A549 (cell line): ENCODE data around the gene AFAP1. TPM values are rescaled to one million over a fixed set of nuclear protein-coding genes. Genes with fewer than 3 reads are reported as not detected.

ENCODE experiments used
- ATAC-seq, 2 experiments: fragments of 200-7000 bp in 1 of 2; fragments of >200 bp in 1 of 2; cut with Nextera tagmentation in 1 of 2; cut with Tn5 transposase in 1 of 2; 3 replicates each; pipeline versions ENCODE4 v1.8.0 to v1.9.1; 2018 to 2020; ENCODE audit warnings: mild to moderate bottlenecking in 1 of 2, moderate library complexity in 1 of 2
- CTCF ChIA-PET: fragments of 300-600 bp; sonication (Branson Sonifier 250); formaldehyde crosslinking; extraction: SDS; loops from one replicate; lab custom pipeline; 2021; ENCODE audit warnings: antibody characterized with exemption, inconsistent platforms; lab: Yijun Ruan, JAX
- POLR2A ChIA-PET: fragments of 350-600 bp; formaldehyde crosslinking; extraction: SDS; loops from one replicate; lab custom pipeline; 2021; ENCODE audit warnings: antibody characterized with exemption, inconsistent platforms; lab: Yijun Ruan, JAX
- DNase-seq, 2 experiments: peaks; one replicate each; pipeline versions ENCODE4 v3.0.0 to v3.0.0-alpha.2; 2011 to 2016; ENCODE audit warnings: low read depth in 1 of 2, low spot score in 1 of 2
- FAIRE-seq: peaks from 2 replicates; lab custom pipeline; 2011; peaks lifted over from hg19 to GRCh38; lab: Jason Lieb, UNC
- H3K27ac ChIP-seq, 2 experiments: fragments of >200 bp; sonication (Bioruptor Twin); formaldehyde crosslinking; 3 replicates each; pipeline ENCODE4 v1.5.1; 2016 to 2017
- H3K4me1 ChIP-seq: fragments of >200 bp; sonication (Bioruptor Twin); formaldehyde crosslinking; 3 replicates; pipeline ENCODE4 v1.6.1; 2016
- H3K4me2 ChIP-seq: fragments of >200 bp; sonication (Bioruptor Twin); formaldehyde crosslinking; 3 replicates; pipeline ENCODE4 v1.6.1; 2016
- H3K4me3 ChIP-seq: fragments of >200 bp; sonication (Bioruptor Twin); formaldehyde crosslinking; 3 replicates; pipeline ENCODE4 v1.5.1; 2016
- H3K9me3 ChIP-seq: fragments of >200 bp; sonication (Bioruptor Twin); formaldehyde crosslinking; 3 replicates; pipeline ENCODE4 v1.6.1; 2016
- ATOH8 ChIP-seq: fragments of 250-450 bp; sonication (Bioruptor Pico); IDR thresholded peaks from 2 replicates; pipeline ENCODE4 v1.5.0; 2020; ENCODE audit warnings: low read depth, mild to moderate bottlenecking, moderate library complexity
- CEBPB ChIP-seq, 2 experiments: fragments of >200 bp in 1 of 2; sonication (Bioruptor Twin) in 1 of 2; formaldehyde crosslinking in 1 of 2; IDR thresholded peaks; 2 replicates each; pipeline ENCODE4 v1.6.1; 2012 to 2016
- EP300 ChIP-seq, 2 experiments: fragments of >200 bp; sonication (Bioruptor Twin); formaldehyde crosslinking; IDR thresholded peaks; 2 replicates in 1 of 2; 3 replicates in 1 of 2; pipeline ENCODE4 v1.6.1; 2016 to 2017
- FOSL2 ChIP-seq, 2 experiments: fragments of 450-650 bp in 1 of 2; fragments of >200 bp in 1 of 2; sonication (Bioruptor Twin) in 1 of 2; formaldehyde crosslinking; IDR thresholded peaks; 2 replicates each; pipeline versions ENCODE4 v1.5.0 to v1.6.1; 2016 to 2020; ENCODE audit warnings: mild to moderate bottlenecking in 1 of 2, moderate library complexity in 1 of 2
- HES2 ChIP-seq: fragments of >200 bp; sonication (Bioruptor Twin); formaldehyde crosslinking; IDR thresholded peaks from 2 replicates; pipeline ENCODE4 v1.6.1; 2016
- HOXB13 ChIP-seq: fragments of 250-450 bp; sonication (Bioruptor Pico); IDR thresholded peaks from 2 replicates; pipeline ENCODE4 v1.5.0; 2020; ENCODE audit warnings: low read depth, mild to moderate bottlenecking, moderate library complexity
- HOXB5 ChIP-seq: fragments of 250-450 bp; sonication (Bioruptor Pico); IDR thresholded peaks from 2 replicates; pipeline ENCODE4 v1.5.0; 2020; ENCODE audit warnings: mild to moderate bottlenecking, moderate library complexity
- JUN ChIP-seq, 2 experiments: fragments of >200 bp; sonication (Bioruptor Twin); formaldehyde crosslinking; IDR thresholded peaks; 2 replicates in 1 of 2; 3 replicates in 1 of 2; pipeline ENCODE4 v1.6.1; 2016 to 2017
- KDM1A ChIP-seq: fragments of 200-600 bp; sonication (generic); IDR thresholded peaks from 2 replicates; pipeline ENCODE4 v1.6.1; 2016; ENCODE audit warnings: low read depth, mild to moderate bottlenecking
- KDM5A ChIP-seq: fragments of 200-600 bp; sonication (generic); IDR thresholded peaks from 2 replicates; pipeline ENCODE4 v1.6.1; 2016; ENCODE audit warnings: antibody characterized with exemption, mild to moderate bottlenecking
- NFE2L2 ChIP-seq: fragments of 150-350 bp; conservative IDR thresholded peaks from 2 replicates; pipeline ENCODE4 v1.6.1; 2014; ENCODE audit warnings: low read length
- NR3C1 ChIP-seq: fragments of >200 bp; sonication (Bioruptor Twin); formaldehyde crosslinking; IDR thresholded peaks from 3 replicates; pipeline ENCODE4 v1.6.1; 2017
- PBX3 ChIP-seq: IDR thresholded peaks from 2 replicates; pipeline ENCODE4 v1.6.1; 2012
- PHF8 ChIP-seq: fragments of 200-600 bp; sonication (generic); IDR thresholded peaks from 2 replicates; pipeline ENCODE4 v1.6.1; 2016; ENCODE audit warnings: low read depth, mild to moderate bottlenecking, antibody characterized with exemption, moderate library complexity, borderline replicate concordance
- RARB ChIP-seq: fragments of 250-450 bp; sonication (Bioruptor Pico); IDR thresholded peaks from 2 replicates; pipeline ENCODE4 v1.8.0; 2021; ENCODE audit warnings: mild to moderate bottlenecking, moderate library complexity
- RCOR1 ChIP-seq: fragments of 150-350 bp; IDR thresholded peaks from 2 replicates; pipeline ENCODE4 v1.6.1; 2014; ENCODE audit warnings: antibody characterized with exemption, low read length, low read depth
- RNF2 ChIP-seq: fragments of 200-600 bp; sonication (generic); IDR thresholded peaks from 2 replicates; pipeline ENCODE4 v1.6.1; 2016; ENCODE audit warnings: low read depth, mild to moderate bottlenecking, antibody characterized with exemption, moderate library complexity, borderline replicate concordance
- SREBF2 ChIP-seq: fragments of 450-650 bp; IDR thresholded peaks from 2 replicates; pipeline ENCODE4 v1.6.1; 2014; ENCODE audit warnings: mild to moderate bottlenecking, moderate library complexity
- ZC3H11A ChIP-seq: fragments of 450-650 bp; IDR thresholded peaks from 2 replicates; pipeline ENCODE4 v1.6.1; 2014; ENCODE audit warnings: antibody characterized with exemption, mild to moderate bottlenecking
- ZNF302 ChIP-seq: fragments of 250-450 bp; sonication (Bioruptor Pico); IDR thresholded peaks from 2 replicates; pipeline ENCODE4 v1.9.0; 2021; ENCODE audit warnings: inconsistent platforms, mild to moderate bottlenecking, moderate library complexity
- ZSCAN20 ChIP-seq: fragments of 250-450 bp; sonication (Bioruptor Pico); IDR thresholded peaks from 2 replicates; pipeline ENCODE4 v1.8.0; 2022; ENCODE audit warnings: mild to moderate bottlenecking, moderate library complexity
- WGBS: methylation state at CpG from one replicate; pipeline ENCODE4 v1.1.6; 2017; ENCODE audit errors: missing lambda C conversion rate; 5-methylcytosine and 5-hydroxymethylcytosine counted together
- polyA plus RNA-seq, 4 experiments: library from polyadenylated mRNA; depleted of rRNA in 3 of 4; stranded (reverse); fragments of >200 nt; fragmentation: RNase III in 1 of 4; extraction: RNeasy Plus Mini Kit Qiagen cat#74134 plus additional on column Dnase treatment in 1 of 4; gene quantifications; 2 replicates in 3 of 4; 3 replicates in 1 of 4; pipeline ENCODE4 v1.2.3, GENCODE V29; 2011 to 2017
- TF ChIP-seq, protein P1 (sequence below): IDR thresholded peaks from 2 replicates; pipeline ENCODE4 v1.6.1; 2012; ENCODE audit warnings: low read depth, borderline replicate concordance
- TF ChIP-seq, protein P2 (sequence below): fragments of 450-650 bp; IDR thresholded peaks from 2 replicates; pipeline ENCODE4 v1.6.1; 2014; ENCODE audit warnings: antibody characterized with exemption
- TF ChIP-seq, protein P3 (sequence below): fragments of 150-350 bp; IDR thresholded peaks from 2 replicates; pipeline ENCODE4 v1.6.1; 2014; ENCODE audit warnings: low read depth, mild to moderate bottlenecking, low read length

Gene AFAP1
- polyA plus RNA-seq, 2 of the 4 experiments (the other 2 are of a cell fraction) = 25.4 to 29.6 TPM

DNA sequence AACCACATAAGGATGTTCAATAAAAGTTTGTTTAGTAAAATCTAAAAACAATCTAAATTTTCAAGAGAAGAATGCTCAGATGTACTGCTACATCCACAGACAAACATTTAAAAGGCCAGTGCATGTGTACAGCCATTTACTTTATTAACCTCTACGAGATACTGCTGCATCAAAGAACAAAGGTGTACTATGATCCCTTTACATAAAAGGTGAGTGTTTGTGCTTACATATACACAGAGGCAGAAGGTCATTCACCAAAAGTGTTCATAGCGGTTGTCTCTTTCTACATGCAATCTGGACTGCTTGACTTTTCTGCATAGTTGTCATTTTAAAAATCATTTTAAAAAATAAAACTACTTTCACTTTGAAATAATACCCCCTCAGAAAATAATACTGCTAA, 81.7 kb downstream of the AFAP1 start:
- CTCF ChIA-PET = interaction anchor here (1.4 to 2.1 kb wide), 2 partner anchors 8 to 14 kb away, joined by 5 to 9 read pairs; no protein-coding TSS in a partner anchor
- DNase-seq = no peak
- TF ChIP-seq HOXB13 (CRISPR knock-in tag) (no peak), KDM5A (no peak), RCOR1 (no peak), HOXB5 (CRISPR knock-in tag) (no peak), JUN (IDR thresholded peaks at IDR 0.05) (no peak), KDM1A (no peak), RARB (CRISPR knock-in tag) (no peak), ZNF302 (CRISPR knock-in tag) (no peak)
- TF ChIP-seq, protein P1, sequence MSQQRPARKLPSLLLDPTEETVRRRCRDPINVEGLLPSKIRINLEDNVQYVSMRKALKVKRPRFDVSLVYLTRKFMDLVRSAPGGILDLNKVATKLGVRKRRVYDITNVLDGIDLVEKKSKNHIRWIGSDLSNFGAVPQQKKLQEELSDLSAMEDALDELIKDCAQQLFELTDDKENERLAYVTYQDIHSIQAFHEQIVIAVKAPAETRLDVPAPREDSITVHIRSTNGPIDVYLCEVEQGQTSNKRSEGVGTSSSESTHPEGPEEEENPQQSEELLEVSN = no peak
- TF ChIP-seq, protein P2, sequence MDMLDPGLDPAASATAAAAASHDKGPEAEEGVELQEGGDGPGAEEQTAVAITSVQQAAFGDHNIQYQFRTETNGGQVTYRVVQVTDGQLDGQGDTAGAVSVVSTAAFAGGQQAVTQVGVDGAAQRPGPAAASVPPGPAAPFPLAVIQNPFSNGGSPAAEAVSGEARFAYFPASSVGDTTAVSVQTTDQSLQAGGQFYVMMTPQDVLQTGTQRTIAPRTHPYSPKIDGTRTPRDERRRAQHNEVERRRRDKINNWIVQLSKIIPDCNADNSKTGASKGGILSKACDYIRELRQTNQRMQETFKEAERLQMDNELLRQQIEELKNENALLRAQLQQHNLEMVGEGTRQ = no peak
- Histone ChIP-seq H3K9me3 (no peaks in the 10 kb centered on the region), H3K4me1 (peaks cover 83% of the 10 kb centered on the region), H3K27ac (peak overlapping the region; percentile 88 to 90), H3K4me2 (peak overlapping the region; percentile 52), H3K4me3 (no peak overlapping the region)
- 67% methylated on average over 2 of the region's 2 CpGs for WGBS
- POLR2A ChIA-PET = no interaction called here
- no peak for FAIRE-seq
- ATAC-seq = no peak

GRCh38 chr4:7857238-7857701, 82.4 kb downstream of the AFAP1 start:
- peak overlapping the region; percentile 52 for H3K4me2 ChIP-seq
- DNase-seq (no peak), FAIRE-seq (no peak), ATAC-seq (no peak)
- peak overlapping the region; percentile 88 to 90 for H3K27ac ChIP-seq
- CTCF ChIA-PET = interaction anchor here (1.3 to 1.4 kb wide), 2 partner anchors 13 to 130 kb away, joined by 3 to 5 read pairs; no protein-coding TSS in a partner anchor
- POLR2A ChIA-PET = no interaction called here
- H3K4me1 ChIP-seq = peaks cover 83% of the 10 kb centered on the region
- no peak overlapping the region for H3K4me3 ChIP-seq
- no peaks in the 10 kb centered on the region for H3K9me3 ChIP-seq
- TF ChIP-seq ZC3H11A = no peak
- TF ChIP-seq PHF8 = no peak
- TF ChIP-seq HES2 = no peak
- TF ChIP-seq, protein P3, sequence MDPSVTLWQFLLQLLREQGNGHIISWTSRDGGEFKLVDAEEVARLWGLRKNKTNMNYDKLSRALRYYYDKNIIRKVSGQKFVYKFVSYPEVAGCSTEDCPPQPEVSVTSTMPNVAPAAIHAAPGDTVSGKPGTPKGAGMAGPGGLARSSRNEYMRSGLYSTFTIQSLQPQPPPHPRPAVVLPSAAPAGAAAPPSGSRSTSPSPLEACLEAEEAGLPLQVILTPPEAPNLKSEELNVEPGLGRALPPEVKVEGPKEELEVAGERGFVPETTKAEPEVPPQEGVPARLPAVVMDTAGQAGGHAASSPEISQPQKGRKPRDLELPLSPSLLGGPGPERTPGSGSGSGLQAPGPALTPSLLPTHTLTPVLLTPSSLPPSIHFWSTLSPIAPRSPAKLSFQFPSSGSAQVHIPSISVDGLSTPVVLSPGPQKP = no peak
- no peak for TF ChIP-seq PBX3
- TF ChIP-seq KDM1A = no peak
- TF ChIP-seq RNF2 = no peak
- TF ChIP-seq ATOH8 (CRISPR knock-in tag) = no peak
- TF ChIP-seq, all 56 proteins: peak for 0
- 89% methylated on average over 8 of the region's 8 CpGs for WGBS

- no peaks in the 10 kb centered on the region for H3K9me3 ChIP-seq
- ChIA-PET CTCF (interaction anchor here (1.0 to 1.3 kb wide), 2 partner anchors 12 to 131 kb away, joined by 3 read pairs; no protein-coding TSS in a partner anchor), POLR2A (no interaction called here)
- peak overlapping the region in 1 of 2 experiments; percentile 90; a peak in 4 of 6 replicates for H3K27ac ChIP-seq
- H3K4me3 ChIP-seq = no peak overlapping the region
- H3K4me1 ChIP-seq = peaks cover 71% of the 10 kb centered on the region
- DNase-seq (no peak), ATAC-seq (no peak), FAIRE-seq (no peak)
- no peak overlapping the region for H3K4me2 ChIP-seq
- WGBS = 91% methylated on average over 7 of the region's 10 CpGs
- TF ChIP-seq ZC3H11A = no peak
- no peak for TF ChIP-seq RNF2
- TF ChIP-seq NFE2L2 = no peak
- TF ChIP-seq ZSCAN20 (CRISPR knock-in tag) = no peak
- TF ChIP-seq, protein P2 = no peak
- TF ChIP-seq NR3C1 = no peak
- TF ChIP-seq CEBPB (IDR thresholded peaks at IDR 0.05) = no peak
- TF ChIP-seq RARB (CRISPR knock-in tag) = no peak
- no peak for TF ChIP-seq JUN (IDR thresholded peaks at IDR 0.05)
- no peak for TF ChIP-seq FOSL2 (IDR thresholded peaks at IDR 0.05)
- TF ChIP-seq FOSL2 (CRISPR knock-in tag; IDR thresholded peaks at IDR 0.05) = no peak
- no peak for TF ChIP-seq EP300 (IDR thresholded peaks at IDR 0.05)
- TF ChIP-seq SREBF2 = no peak
These were observed 83.9 kb downstream of the AFAP1 start for GRCh38 chr4:7855731-7856130.
